Fibroblast of pulmonary artery (primary cell): ENCODE measurements around the gene DCDC2B.

Experiments used
- DNase-seq: peaks from one replicate; pipeline ENCODE4 v3.0.0-alpha.2; 2010; ENCODE audit warnings: low read depth
- H3K4me3 ChIP-seq: replicated peaks from 2 replicates; pipeline ENCODE4 v1.5.1; 2011; ENCODE audit warnings: low read depth, mild to moderate bottlenecking, control low read depth, low read length, moderate library complexity
- CTCF ChIP-seq: IDR thresholded peaks from 2 replicates; pipeline ENCODE4 v1.5.1; 2011; ENCODE audit warnings: mild to moderate bottlenecking, control low read depth, low read length, inconsistent platforms; ENCODE audit errors: missing control alignments

DCDC2B gene

GRCh38 chr1:32200226-32201010 lies 8.5 kb upstream of the DCDC2B start, which contains the start of gene CCDC28B:
Gene CCDC28B (plus strand): TSS chr1:32200595. CDS start chr1:32201936, 1,341 bp downstream.
- peak; percentile 63 for DNase-seq
- no peak for TF ChIP-seq CTCF
- H3K4me3 ChIP-seq = peak within 1 kb of the TSS; percentile 62

- H3K4me3 ChIP-seq = peak overlapping the region; percentile 62
- TF ChIP-seq CTCF = no peak
- DNase-seq = peak; percentile 60
Measured at GRCh38 chr1:32201011-32201855, 7.7 kb upstream of the DCDC2B start.

GRCh38 chr1:32204943-32205361 lies 3.9 kb upstream of the DCDC2B start:
- H3K4me3 ChIP-seq = peak overlapping the region; percentile 77
- TF ChIP-seq CTCF = no peak
- no peak for DNase-seq

GRCh38 chr1:32205401-32206370 lies 3.2 kb upstream of the DCDC2B start, which contains the start of gene IQCC:
Gene IQCC (plus strand): TSS chr1:32205671. CDS start chr1:32205682, 11 bp downstream.
- peak; percentile 80 for DNase-seq
- peak within 1 kb of the TSS; percentile 77 for H3K4me3 ChIP-seq
- TF ChIP-seq CTCF = no peak

- no peak overlapping the region for H3K4me3 ChIP-seq
- DNase-seq = no peak
- no peak for TF ChIP-seq CTCF
Measured at GRCh38 chr1:32208469-32208868, 420 bp upstream of the DCDC2B start.
